GM23338 (cell line): ENCODE data around the gene NPC1. TPM values are rescaled to one million over a fixed set of nuclear protein-coding genes. Genes with fewer than 3 reads are reported as not detected.
A peak's percentile ranks its signal among the peaks of the same experiment; 100 is the strongest.

Experiments used
- ATAC-seq: fragments of 200-7000 bp; cut with Tn5 transposase; 3 replicates; pipeline ENCODE4 v1.9.1; 2020
- DNase-seq: peaks from one replicate; pipeline ENCODE4 v3.0.0-alpha.2; 2015; ENCODE audit warnings: low spot score
- H2AFZ ChIP-seq: fragments of 200-600 bp; sonication (generic); 2 replicates; pipeline ENCODE4 v1.8.0; 2016; ENCODE audit warnings: antibody characterized with exemption, mild to moderate bottlenecking, moderate library complexity
- H3F3A ChIP-seq: fragments of 200-600 bp; sonication (generic); replicated peaks from 2 replicates; pipeline ENCODE4 v1.8.0; 2017; ENCODE audit warnings: antibody characterized with exemption, mixed run types, low read depth
- H3K27ac ChIP-seq: fragments of 200-600 bp; sonication (generic); 2 replicates; pipeline ENCODE4 v1.6.1; 2016; ENCODE audit warnings: low read depth
- H3K27me3 ChIP-seq: fragments of 200-600 bp; sonication (generic); 2 replicates; pipeline ENCODE4 v1.8.0; 2016; ENCODE audit warnings: mild to moderate bottlenecking, mixed run types, moderate library complexity; ENCODE audit not compliant: insufficient read depth
- H3K36me3 ChIP-seq: fragments of 200-600 bp; sonication (generic); 2 replicates; pipeline ENCODE4 v1.8.0; 2016; ENCODE audit warnings: mild to moderate bottlenecking; ENCODE audit not compliant: insufficient read depth
- H3K4me1 ChIP-seq: fragments of 200-600 bp; sonication (generic); 2 replicates; pipeline ENCODE4 v1.8.0; 2016; ENCODE audit warnings: mild to moderate bottlenecking, moderate library complexity; ENCODE audit not compliant: insufficient read depth
- H3K4me2 ChIP-seq: fragments of 200-600 bp; sonication (generic); 2 replicates; pipeline ENCODE4 v1.7.1; 2017; ENCODE audit warnings: mixed run types
- H3K4me3 ChIP-seq: fragments of 200-600 bp; sonication (generic); 2 replicates; pipeline ENCODE4 v1.6.1; 2016; ENCODE audit warnings: mixed run types
- H3K79me2 ChIP-seq: fragments of 200-600 bp; sonication (generic); replicated peaks from 2 replicates; pipeline ENCODE4 v1.8.0; 2017; ENCODE audit warnings: mild to moderate bottlenecking; ENCODE audit not compliant: insufficient read depth
- H3K9me2 ChIP-seq: fragments of 200-600 bp; sonication (generic); 2 replicates; pipeline ENCODE4 v1.8.0; 2017; ENCODE audit not compliant: insufficient read depth
- H4K20me1 ChIP-seq: fragments of 200-600 bp; sonication (generic); replicated peaks from 2 replicates; pipeline ENCODE4 v1.8.0; 2017; ENCODE audit warnings: mild to moderate bottlenecking; ENCODE audit not compliant: insufficient read depth
- H3K27ac Mint-ChIP-seq: 2 replicates; pipeline ENCODE4 v1.8.0; 2020; ENCODE audit warnings: inconsistent platforms, mild to moderate bottlenecking, moderate library complexity, mixed read lengths
- H3K27me3 Mint-ChIP-seq: 3 replicates; pipeline ENCODE4 v1.8.0; 2022; ENCODE audit warnings: low read depth, mild to moderate bottlenecking, moderate library complexity, mixed read lengths, inconsistent platforms; ENCODE audit not compliant: insufficient read depth, poor library complexity
- H3K36me3 Mint-ChIP-seq: 3 replicates; pipeline ENCODE4 v1.8.0; 2021; ENCODE audit warnings: low read depth, mild to moderate bottlenecking, inconsistent platforms, moderate library complexity, mixed read lengths
- H3K4me1 Mint-ChIP-seq: 3 replicates; pipeline ENCODE4 v1.8.0; 2020; ENCODE audit warnings: mild to moderate bottlenecking, inconsistent platforms, mixed read lengths
- H3K4me3 Mint-ChIP-seq: 3 replicates; pipeline ENCODE4 v1.8.0; 2021; ENCODE audit warnings: moderate library complexity, mild to moderate bottlenecking, inconsistent platforms, mixed read lengths
- H3K9me3 Mint-ChIP-seq: 3 replicates; pipeline ENCODE4 v1.8.0; 2020; ENCODE audit warnings: moderate library complexity, mild to moderate bottlenecking, inconsistent platforms, mixed read lengths
- EZH2phosphoT487 ChIP-seq: fragments of 200-600 bp; sonication (generic); IDR thresholded peaks from one replicate; pipeline ENCODE4 v1.8.1; 2018; ENCODE audit warnings: antibody characterized with exemption; ENCODE audit not compliant: unreplicated experiment
- JUNB ChIP-seq: IDR thresholded peaks from one replicate; pipeline ENCODE4 v1.6.1; 2016; ENCODE audit warnings: antibody characterized with exemption; ENCODE audit not compliant: unreplicated experiment
- NANOG ChIP-seq: IDR thresholded peaks from 2 replicates; pipeline ENCODE4 v1.6.1; 2016; ENCODE audit warnings: antibody characterized with exemption, borderline replicate concordance
- POLR2AphosphoS5 ChIP-seq: IDR thresholded peaks from 2 replicates; pipeline ENCODE4 v1.6.1; 2016; ENCODE audit warnings: antibody characterized with exemption, low read depth
- STAT1 ChIP-seq: IDR thresholded peaks from one replicate; pipeline ENCODE4 v1.6.1; 2016; ENCODE audit warnings: antibody characterized with exemption; ENCODE audit not compliant: unreplicated experiment
- ZNF114 ChIP-seq: fragments of 250-450 bp; sonication (Bioruptor Pico); IDR thresholded peaks from 2 replicates; pipeline ENCODE4 v1.5.0; 2020; ENCODE audit warnings: mild to moderate bottlenecking, moderate library complexity
- ZNF331 ChIP-seq: fragments of 250-450 bp; sonication (Bioruptor Pico); IDR thresholded peaks from 2 replicates; pipeline ENCODE4 v1.5.0; 2020; ENCODE audit warnings: low read depth, mild to moderate bottlenecking, moderate library complexity
- polyA plus RNA-seq: library from polyadenylated mRNA; unstranded; fragments of >200 nt; fragmentation: Nextera tagmentation; extraction: Ambion mirVana; gene quantifications from 2 replicates; pipeline ENCODE4 v1.2.1, GENCODE V29; 2016
- total RNA-seq: library from RNA; depleted of rRNA; stranded (reverse); fragments of >200 nt; shearing (Covaris generic); gene quantifications from 2 replicates; pipeline ENCODE4 v1.2.3, GENCODE V29; 2014
- TF ChIP-seq, protein P1 (sequence below), 2 experiments: fragments of 200-600 bp in 1 of 2; sonication (generic) in 1 of 2; conservative IDR thresholded peaks; 2 replicates each; pipeline versions ENCODE4 v1.5.1 to v1.6.1; 2016 to 2017; ENCODE audit warnings: antibody characterized with exemption in 2 of 2, low read depth in 2 of 2, mild to moderate bottlenecking in 2 of 2, moderate library complexity in 1 of 2
- TF ChIP-seq, protein P2 (sequence below): IDR thresholded peaks from one replicate; pipeline ENCODE4 v1.6.1; 2018; ENCODE audit warnings: antibody characterized with exemption; ENCODE audit not compliant: unreplicated experiment

NPC1 gene
- total and polyA plus RNA-seq, 2 experiments from 2014 or later = 18.4 to 45.1 TPM

DNA sequence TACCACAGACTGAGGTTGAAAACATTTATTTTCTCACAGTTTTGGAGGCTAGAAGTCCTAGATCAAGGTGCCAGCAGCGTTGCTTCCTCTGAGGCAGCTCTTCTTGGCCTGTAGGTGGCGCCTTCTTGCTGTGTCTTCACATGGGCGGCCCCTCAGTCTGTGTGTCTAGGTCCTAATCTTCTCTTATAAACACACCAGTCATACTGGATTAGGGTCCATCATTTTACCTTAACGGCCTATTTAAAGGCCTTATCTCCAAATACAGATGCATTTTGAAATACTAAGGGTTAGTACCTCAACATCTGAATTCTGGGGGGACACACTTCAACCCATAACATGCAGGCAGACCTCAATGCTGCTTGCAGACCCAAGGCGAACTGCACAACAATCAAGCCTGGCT is 87.4 kb downstream of the NPC1 start:
- Histone ChIP-seq H4K20me1 (no peaks in the 10 kb centered on the region), H3K79me2 (peaks cover 1% of the 10 kb centered on the region; the same call in 1 of the 2 replicates), H3K27me3 (peaks cover 16% of the 10 kb centered on the region), H3K4me1 (peaks cover 7% of the 10 kb centered on the region), H2AFZ (peak overlapping the region; percentile 69; the same call in 1 of the 2 replicates), H3K9me2 (no peaks in the 10 kb centered on the region), H3K4me2 (no peak overlapping the region), H3K4me3 (no peak overlapping the region), H3K27ac (no peak overlapping the region), H3F3A (0 out of 2 replicates have a peak, but pooled peaks cover under 1% of the 10 kb centered on the region), H3K36me3 (no peaks in the 10 kb centered on the region)
- peaks cover 8% of the 10 kb centered on the region for H3K27me3 Mint-ChIP-seq
- DNase-seq = peak; percentile 91
- no peaks in the 10 kb centered on the region for H3K9me3 Mint-ChIP-seq
- no peak overlapping the region for H3K27ac Mint-ChIP-seq
- ATAC-seq = peak; percentile 49
- H3K4me1 Mint-ChIP-seq = peaks cover 4% of the 10 kb centered on the region
- H3K4me3 Mint-ChIP-seq = no peak overlapping the region
- no peaks in the 10 kb centered on the region; the same call in 2 of the 3 replicates for H3K36me3 Mint-ChIP-seq
- TF ChIP-seq, protein P1, sequence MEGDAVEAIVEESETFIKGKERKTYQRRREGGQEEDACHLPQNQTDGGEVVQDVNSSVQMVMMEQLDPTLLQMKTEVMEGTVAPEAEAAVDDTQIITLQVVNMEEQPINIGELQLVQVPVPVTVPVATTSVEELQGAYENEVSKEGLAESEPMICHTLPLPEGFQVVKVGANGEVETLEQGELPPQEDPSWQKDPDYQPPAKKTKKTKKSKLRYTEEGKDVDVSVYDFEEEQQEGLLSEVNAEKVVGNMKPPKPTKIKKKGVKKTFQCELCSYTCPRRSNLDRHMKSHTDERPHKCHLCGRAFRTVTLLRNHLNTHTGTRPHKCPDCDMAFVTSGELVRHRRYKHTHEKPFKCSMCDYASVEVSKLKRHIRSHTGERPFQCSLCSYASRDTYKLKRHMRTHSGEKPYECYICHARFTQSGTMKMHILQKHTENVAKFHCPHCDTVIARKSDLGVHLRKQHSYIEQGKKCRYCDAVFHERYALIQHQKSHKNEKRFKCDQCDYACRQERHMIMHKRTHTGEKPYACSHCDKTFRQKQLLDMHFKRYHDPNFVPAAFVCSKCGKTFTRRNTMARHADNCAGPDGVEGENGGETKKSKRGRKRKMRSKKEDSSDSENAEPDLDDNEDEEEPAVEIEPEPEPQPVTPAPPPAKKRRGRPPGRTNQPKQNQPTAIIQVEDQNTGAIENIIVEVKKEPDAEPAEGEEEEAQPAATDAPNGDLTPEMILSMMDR (conservative IDR thresholded peaks at IDR 0.05; ENCODE audit: low read depth in 2 of 2) = peak; percentile 90 to 95
- TF ChIP-seq JUNB = no peak

- ATAC-seq (no peak), DNase-seq (no peak)
- H3K9me3 Mint-ChIP-seq = no peaks in the 10 kb centered on the region; the same call in 2 of the 3 replicates
- no peaks in the 10 kb centered on the region for H3F3A ChIP-seq
- H3K4me1 Mint-ChIP-seq = peaks cover 3% of the 10 kb centered on the region; the same call in 2 of the 3 replicates
- no peaks in the 10 kb centered on the region for H3K36me3 Mint-ChIP-seq
- peaks cover 7% of the 10 kb centered on the region for H3K4me1 ChIP-seq
- TF ChIP-seq, protein P2, sequence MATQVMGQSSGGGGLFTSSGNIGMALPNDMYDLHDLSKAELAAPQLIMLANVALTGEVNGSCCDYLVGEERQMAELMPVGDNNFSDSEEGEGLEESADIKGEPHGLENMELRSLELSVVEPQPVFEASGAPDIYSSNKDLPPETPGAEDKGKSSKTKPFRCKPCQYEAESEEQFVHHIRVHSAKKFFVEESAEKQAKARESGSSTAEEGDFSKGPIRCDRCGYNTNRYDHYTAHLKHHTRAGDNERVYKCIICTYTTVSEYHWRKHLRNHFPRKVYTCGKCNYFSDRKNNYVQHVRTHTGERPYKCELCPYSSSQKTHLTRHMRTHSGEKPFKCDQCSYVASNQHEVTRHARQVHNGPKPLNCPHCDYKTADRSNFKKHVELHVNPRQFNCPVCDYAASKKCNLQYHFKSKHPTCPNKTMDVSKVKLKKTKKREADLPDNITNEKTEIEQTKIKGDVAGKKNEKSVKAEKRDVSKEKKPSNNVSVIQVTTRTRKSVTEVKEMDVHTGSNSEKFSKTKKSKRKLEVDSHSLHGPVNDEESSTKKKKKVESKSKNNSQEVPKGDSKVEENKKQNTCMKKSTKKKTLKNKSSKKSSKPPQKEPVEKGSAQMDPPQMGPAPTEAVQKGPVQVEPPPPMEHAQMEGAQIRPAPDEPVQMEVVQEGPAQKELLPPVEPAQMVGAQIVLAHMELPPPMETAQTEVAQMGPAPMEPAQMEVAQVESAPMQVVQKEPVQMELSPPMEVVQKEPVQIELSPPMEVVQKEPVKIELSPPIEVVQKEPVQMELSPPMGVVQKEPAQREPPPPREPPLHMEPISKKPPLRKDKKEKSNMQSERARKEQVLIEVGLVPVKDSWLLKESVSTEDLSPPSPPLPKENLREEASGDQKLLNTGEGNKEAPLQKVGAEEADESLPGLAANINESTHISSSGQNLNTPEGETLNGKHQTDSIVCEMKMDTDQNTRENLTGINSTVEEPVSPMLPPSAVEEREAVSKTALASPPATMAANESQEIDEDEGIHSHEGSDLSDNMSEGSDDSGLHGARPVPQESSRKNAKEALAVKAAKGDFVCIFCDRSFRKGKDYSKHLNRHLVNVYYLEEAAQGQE = no peak
- TF ChIP-seq STAT1 (no peak), ZNF331 (CRISPR knock-in tag) (no peak), ZNF114 (CRISPR knock-in tag) (no peak), POLR2AphosphoS5 (no peak), NANOG (no peak), EZH2phosphoT487 (no peak)
- H3K27ac Mint-ChIP-seq = no peak overlapping the region
- no peaks in the 10 kb centered on the region for H3K36me3 ChIP-seq
- H3K79me2 ChIP-seq = no peaks in the 10 kb centered on the region
- H4K20me1 ChIP-seq = no peaks in the 10 kb centered on the region
- H3K27me3 Mint-ChIP-seq = peaks cover 6% of the 10 kb centered on the region
- peaks cover 14% of the 10 kb centered on the region; the same call in 1 of the 2 replicates for H3K27me3 ChIP-seq
- no peaks in the 10 kb centered on the region for H3K9me2 ChIP-seq
- H3K4me2 ChIP-seq = no peak overlapping the region
- H2AFZ ChIP-seq = 0 out of 2 replicates have a peak overlapping the region, but pooled peaks have one; percentile 12
- no peak overlapping the region for H3K4me3 ChIP-seq
- no peak overlapping the region for H3K4me3 Mint-ChIP-seq
- no peak overlapping the region for H3K27ac ChIP-seq
Measured at GRCh38 chr18:23498117-23498516, 88.2 kb downstream of the NPC1 start.
